ENCODE results near the gene ITIH4.

Gene ITIH4

DNA sequence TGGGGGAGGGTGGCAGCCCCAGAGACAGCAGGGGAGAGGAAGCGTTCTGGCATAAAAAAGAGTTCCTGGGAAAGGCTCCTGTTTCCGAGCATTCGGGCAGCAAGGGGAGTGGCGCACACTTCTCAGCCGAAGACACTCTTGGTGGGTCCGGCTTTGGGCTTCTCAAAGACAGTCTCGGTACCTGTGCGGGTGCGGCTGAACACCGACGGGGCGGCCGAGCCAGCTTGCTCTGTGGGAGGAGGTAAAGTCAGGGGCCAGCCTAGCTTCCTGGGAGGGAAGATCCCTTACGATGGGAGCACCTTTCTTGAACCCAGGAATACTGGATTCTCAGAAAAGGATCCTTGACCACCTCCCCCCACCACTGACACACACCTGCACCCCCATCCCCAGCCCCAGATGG, 2.7 kb upstream of the ITIH4 start:
- Histone ChIP-seq H3K4me2 (ENCODE audit: insufficient read depth, low read length) (no peak overlapping the region), H3K4me3 (ENCODE audit: low read depth in 1 of 2, low read length in 2 of 2) (no peak overlapping the region), H3K9me3 (ENCODE audit: insufficient read depth, low read length, severe bottlenecking) (no peaks in the 10 kb centered on the region), H3K9ac (ENCODE audit: low read depth, low read length) (no peak overlapping the region), H4K20me1 (ENCODE audit: insufficient read depth, low read length) (no peaks in the 10 kb centered on the region), H3K36me3 (ENCODE audit: insufficient read depth, low read length) (peaks cover 5% of the 10 kb centered on the region; the same call in 1 of the 2 replicates), H2AFZ (ENCODE audit: low read depth, low read length) (no peak overlapping the region), H3K4me1 (ENCODE audit: insufficient read depth, low read length) (no peaks in the 10 kb centered on the region), H3K79me2 (ENCODE audit: insufficient read depth, low read length) (no peaks in the 10 kb centered on the region), H3K27ac (ENCODE audit: low read length) (no peak overlapping the region), H3K27me3 (ENCODE audit: insufficient read depth, low read length, poor library complexity) (no peaks in the 10 kb centered on the region)
- no peak for TF ChIP-seq EZH2 (IDR thresholded peaks at IDR 0.05; ENCODE audit: borderline replicate concordance, low read depth, low read length, severe bottlenecking)
- TF ChIP-seq, protein P1, sequence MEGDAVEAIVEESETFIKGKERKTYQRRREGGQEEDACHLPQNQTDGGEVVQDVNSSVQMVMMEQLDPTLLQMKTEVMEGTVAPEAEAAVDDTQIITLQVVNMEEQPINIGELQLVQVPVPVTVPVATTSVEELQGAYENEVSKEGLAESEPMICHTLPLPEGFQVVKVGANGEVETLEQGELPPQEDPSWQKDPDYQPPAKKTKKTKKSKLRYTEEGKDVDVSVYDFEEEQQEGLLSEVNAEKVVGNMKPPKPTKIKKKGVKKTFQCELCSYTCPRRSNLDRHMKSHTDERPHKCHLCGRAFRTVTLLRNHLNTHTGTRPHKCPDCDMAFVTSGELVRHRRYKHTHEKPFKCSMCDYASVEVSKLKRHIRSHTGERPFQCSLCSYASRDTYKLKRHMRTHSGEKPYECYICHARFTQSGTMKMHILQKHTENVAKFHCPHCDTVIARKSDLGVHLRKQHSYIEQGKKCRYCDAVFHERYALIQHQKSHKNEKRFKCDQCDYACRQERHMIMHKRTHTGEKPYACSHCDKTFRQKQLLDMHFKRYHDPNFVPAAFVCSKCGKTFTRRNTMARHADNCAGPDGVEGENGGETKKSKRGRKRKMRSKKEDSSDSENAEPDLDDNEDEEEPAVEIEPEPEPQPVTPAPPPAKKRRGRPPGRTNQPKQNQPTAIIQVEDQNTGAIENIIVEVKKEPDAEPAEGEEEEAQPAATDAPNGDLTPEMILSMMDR (IDR thresholded peaks at IDR 0.05; ENCODE audit: borderline replicate concordance, extremely low read depth, low read length, poor library complexity, severe bottlenecking): no peak
- no peak for DNase-seq
- ATAC-seq (ENCODE audit: insufficient read depth, low read depth): no peak

DNA sequence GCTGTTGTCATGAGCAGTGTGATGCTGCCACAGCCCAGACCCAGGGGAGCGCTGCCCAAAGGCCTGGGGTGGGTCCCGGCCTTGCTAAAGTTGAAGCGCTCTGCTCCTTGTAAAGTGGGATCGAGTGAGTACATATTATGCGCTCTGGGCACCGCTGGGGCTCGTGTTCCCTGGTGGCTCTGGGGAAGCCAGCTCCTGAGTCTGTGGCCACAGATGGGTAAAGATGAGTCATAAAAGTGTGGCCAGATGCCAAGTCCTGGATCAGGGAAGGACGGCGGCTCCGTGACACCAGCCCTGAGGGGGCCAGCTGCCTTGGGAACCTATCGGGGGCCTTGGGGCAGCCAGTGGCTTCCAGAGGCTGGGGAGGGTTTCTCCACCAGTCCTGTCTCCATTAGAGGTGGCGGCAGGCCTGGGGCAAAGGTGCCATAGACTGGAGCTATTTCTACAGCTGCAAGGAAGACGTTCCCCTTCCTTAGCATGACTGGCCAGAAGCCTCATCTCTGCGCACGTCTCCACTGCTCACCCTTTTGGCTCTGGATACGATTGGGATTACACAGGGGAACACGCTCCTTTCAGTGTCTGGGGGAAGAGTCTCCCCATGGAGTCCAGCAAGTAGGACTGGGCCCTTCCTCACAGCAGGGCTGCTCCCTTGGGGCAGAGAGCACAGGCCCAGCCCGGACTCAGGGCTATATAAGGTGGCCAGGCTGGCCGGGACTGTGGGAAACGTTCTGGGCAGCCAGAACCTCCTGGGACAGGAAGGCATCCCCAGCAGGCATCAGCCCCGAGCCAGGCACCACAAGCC, 1.2 kb upstream of the ITIH4 start:
- no peak for TF ChIP-seq EZH2 (IDR thresholded peaks at IDR 0.05; ENCODE audit: borderline replicate concordance, low read depth, low read length, severe bottlenecking)
- TF ChIP-seq, protein P1 (IDR thresholded peaks at IDR 0.05; ENCODE audit: borderline replicate concordance, extremely low read depth, low read length, poor library complexity, severe bottlenecking): no peak
- Histone ChIP-seq H2AFZ (ENCODE audit: low read depth, low read length) (no peak overlapping the region), H3K27me3 (ENCODE audit: insufficient read depth, low read length, poor library complexity) (no peaks in the 10 kb centered on the region), H3K79me2 (ENCODE audit: insufficient read depth, low read length) (no peaks in the 10 kb centered on the region), H3K27ac (ENCODE audit: low read length) (no peak overlapping the region), H3K9ac (ENCODE audit: low read depth, low read length) (no peak overlapping the region), H3K36me3 (ENCODE audit: insufficient read depth, low read length) (peaks cover 5% of the 10 kb centered on the region; the same call in 1 of the 2 replicates), H4K20me1 (ENCODE audit: insufficient read depth, low read length) (no peaks in the 10 kb centered on the region), H3K4me1 (ENCODE audit: insufficient read depth, low read length) (no peaks in the 10 kb centered on the region), H3K4me2 (ENCODE audit: insufficient read depth, low read length) (no peak overlapping the region), H3K9me3 (ENCODE audit: insufficient read depth, low read length, severe bottlenecking) (no peaks in the 10 kb centered on the region), H3K4me3 (ENCODE audit: low read depth in 1 of 2, low read length in 2 of 2) (no peak overlapping the region)
- ATAC-seq (ENCODE audit: insufficient read depth, low read depth) (0 out of 3 replicates have a peak, but pooled peaks have one; percentile 13), DNase-seq (no peak)

DNA sequence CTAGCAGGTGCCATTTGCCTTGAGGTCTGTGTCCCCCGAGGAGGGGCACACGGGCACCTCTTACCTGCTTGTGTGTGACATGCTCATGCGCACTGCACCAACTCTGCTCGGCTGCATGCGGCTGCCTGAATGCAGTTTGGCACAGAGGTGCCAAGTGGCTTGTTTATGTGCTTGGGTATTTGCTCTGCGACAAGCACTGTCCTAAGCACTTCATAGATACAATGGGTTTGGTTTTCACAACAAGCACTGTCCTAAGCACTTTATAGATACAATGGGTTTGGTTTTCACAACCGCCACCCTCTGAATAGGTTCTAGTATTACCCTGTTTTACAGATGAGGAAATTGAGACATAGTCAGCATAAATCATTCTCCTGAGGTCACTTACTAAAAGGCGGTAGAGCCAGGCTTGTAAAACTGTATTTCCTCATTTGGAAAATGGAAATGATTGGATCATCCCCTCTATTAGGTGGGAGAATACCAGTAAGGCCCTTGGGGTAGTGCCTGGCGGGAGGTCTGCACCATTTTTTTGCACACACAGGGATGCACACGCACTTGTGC, 487 bp downstream of the ITIH4 start:
- Histone ChIP-seq H3K79me2 (ENCODE audit: insufficient read depth, low read length) (no peaks in the 10 kb centered on the region), H4K20me1 (ENCODE audit: insufficient read depth, low read length) (no peaks in the 10 kb centered on the region), H3K9ac (ENCODE audit: low read depth, low read length) (no peak overlapping the region), H3K4me1 (ENCODE audit: insufficient read depth, low read length) (no peaks in the 10 kb centered on the region), H3K4me3 (ENCODE audit: low read depth in 1 of 2, low read length in 2 of 2) (no peak overlapping the region), H3K4me2 (ENCODE audit: insufficient read depth, low read length) (no peak overlapping the region), H3K9me3 (ENCODE audit: insufficient read depth, low read length, severe bottlenecking) (no peaks in the 10 kb centered on the region), H3K27me3 (ENCODE audit: insufficient read depth, low read length, poor library complexity) (no peaks in the 10 kb centered on the region), H2AFZ (ENCODE audit: low read depth, low read length) (no peak overlapping the region), H3K36me3 (ENCODE audit: insufficient read depth, low read length) (0 out of 2 replicates have a peak, but pooled peaks cover under 1% of the 10 kb centered on the region), H3K27ac (ENCODE audit: low read length) (no peak overlapping the region)
- ATAC-seq (ENCODE audit: insufficient read depth, low read depth) (no peak), DNase-seq (no peak)
- no peak for TF ChIP-seq EZH2 (IDR thresholded peaks at IDR 0.05; ENCODE audit: borderline replicate concordance, low read depth, low read length, severe bottlenecking)
- TF ChIP-seq, protein P1 (IDR thresholded peaks at IDR 0.05; ENCODE audit: borderline replicate concordance, extremely low read depth, low read length, poor library complexity, severe bottlenecking): no peak

Measured in DND-41 (cell line).